HG03135 (cell line): Measurements from ENCODE around the gene TBXA2R.

Source experiments
- ATAC-seq: cut with Tn5 transposase; IDR thresholded peaks from one replicate; pipeline ENCODE4 v1.9.1; 2021; ENCODE audit warnings: mild to moderate bottlenecking, moderate library complexity; ENCODE audit not compliant: unreplicated experiment

The TBXA2R gene

DNA sequence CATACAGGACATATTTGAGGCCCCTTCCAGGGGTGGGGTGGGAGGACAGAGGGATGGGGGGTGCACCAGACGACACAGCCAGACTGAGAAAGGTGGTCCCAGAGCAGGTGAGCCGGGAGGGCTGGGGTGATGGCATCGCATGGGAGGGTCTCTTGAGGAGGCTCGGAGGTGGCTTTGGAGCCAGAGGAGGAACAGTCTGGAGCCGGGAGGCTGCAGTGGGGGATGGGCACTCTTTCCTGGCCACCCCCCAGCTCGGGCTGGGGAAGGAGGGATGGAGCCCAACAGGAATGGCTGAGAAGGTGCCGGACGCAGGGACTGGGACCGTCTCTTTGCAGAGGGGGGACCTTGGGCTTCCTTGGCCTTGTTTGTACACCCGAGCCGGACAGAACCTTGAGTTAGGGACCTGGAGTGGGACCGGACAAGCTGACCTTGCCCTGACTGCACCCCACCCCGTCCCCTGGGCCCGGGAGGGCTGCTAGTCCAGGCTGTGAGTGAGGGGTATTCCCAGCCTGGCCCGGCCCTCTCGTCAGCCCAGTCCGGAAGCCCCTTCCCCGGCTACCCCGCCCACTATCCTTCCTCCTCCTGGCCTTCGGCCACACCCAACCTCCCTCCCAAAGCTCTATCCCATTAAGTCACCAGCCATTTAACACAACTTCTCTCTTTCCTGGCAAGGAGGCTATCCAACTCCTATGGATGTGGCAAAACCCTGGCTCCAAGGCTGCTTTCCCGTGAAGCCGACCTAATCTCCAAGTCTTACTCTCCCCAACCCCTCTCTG, 816 bp upstream of the TBXA2R start:
- no peak for ATAC-seq

DNA sequence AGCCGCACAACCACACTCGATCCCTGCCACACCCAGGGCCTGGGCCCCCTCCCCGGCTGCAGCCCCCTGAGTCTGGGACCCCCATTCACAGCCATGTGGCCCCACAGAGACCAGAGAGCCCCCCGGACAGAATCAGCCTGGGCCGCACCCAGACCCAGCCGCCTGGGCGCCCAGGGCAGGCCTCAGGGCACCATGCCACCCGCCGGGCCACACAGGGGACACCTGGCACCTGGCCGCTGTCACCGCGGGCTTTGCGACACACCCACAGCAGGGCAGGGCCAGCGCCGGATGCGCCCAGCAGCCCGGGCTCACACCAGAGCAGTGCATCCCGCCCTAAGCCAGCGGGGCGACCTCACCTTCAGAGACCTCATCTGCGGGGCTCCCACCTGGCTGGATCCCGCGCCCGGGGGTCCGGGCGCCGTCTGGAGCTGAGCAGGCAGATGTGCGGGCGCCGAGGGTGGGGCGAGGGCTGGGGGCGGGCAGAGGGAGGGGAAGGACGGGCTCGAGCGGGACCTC, 443 bp downstream of the TBXA2R start:
- no peak for ATAC-seq

DNA sequence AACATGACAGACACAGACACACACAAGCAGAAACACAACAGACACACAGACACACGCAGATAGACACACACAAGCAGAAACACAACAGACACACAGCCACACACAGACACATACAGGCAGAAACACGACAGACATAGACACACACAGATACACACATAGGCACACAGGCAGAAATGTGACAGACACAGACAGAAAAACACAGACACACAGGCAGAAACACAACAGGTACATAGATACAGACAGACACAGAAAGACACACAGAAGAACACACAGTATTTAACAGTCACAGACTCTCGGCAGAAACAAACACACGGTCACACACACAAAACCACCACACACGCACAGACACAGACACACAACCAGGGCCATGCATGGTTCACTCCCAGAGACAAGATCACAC, 905 bp downstream of the TBXA2R start:
- no peak for ATAC-seq

DNA sequence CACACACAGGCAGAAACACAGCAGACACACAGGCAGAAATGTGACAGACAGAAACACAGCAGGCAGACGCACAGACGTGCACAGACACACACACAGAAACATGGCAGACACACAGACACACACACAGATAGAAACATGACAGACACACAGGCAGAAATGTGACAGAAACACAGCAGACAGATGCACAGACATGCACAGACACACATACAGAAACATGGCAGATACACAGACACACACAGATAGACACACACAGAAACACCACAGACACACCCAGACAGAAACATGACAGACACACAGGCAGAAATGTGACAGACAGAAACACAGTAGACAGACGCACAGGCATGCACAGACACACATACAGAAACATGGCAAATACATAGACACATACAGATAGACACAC, 1.3 kb downstream of the TBXA2R start:
- no peak for ATAC-seq

DNA sequence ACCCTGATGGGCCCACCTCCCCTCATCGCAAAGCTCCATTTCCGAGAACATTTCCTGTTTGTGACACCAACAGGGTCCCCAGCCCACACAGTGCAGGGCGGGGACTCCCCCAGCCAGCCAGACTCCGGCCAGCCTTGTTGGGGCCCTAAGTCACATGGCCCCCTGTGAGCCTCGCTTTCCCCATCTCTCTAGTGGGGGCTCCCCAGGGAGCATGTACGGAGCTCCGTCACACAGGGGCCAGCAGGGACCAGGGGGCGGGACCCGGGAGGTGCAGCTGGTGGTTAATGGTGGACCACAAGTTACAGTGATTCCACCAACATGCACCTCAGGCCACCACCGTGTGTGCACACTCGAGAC, 1.7 kb downstream of the TBXA2R start:
- ATAC-seq = no peak

DNA sequence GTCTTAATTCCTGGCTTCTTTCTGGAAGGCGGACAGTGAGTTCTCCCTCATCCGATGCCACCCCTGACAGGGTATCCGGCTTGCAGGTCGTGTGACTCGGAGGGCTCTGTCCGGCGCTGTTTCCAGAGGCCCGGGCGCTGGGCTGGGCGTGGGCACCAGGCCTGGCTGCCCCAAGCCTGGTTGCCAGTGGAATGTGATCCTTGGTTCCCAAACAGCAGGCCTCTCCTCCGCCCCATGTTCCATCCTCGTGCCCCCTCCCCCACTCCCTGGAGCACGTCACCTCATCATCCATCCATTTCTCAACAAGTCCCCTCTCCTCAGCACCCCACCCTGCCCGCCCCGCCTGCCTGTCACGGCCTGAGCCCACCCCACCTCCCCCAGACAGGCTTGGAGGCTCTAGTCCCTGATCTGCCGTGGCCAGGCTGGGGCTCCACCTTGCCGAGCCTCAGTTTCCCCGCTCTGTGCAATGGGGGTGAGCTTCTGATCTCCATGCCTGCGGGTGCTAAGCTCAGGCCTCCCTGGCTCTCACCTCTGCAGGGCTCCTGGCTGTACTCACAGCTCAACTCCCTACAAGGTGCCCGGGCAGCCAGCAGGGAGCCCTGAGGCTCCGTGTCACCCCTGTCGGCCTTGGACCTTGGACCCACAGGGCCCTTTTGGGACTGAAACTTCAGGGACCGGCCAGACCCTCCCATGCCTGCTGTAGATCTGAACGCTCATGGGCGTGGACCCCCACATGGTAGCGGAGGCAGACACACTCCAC, 2.3 kb downstream of the TBXA2R start:
- ATAC-seq = no peak

DNA sequence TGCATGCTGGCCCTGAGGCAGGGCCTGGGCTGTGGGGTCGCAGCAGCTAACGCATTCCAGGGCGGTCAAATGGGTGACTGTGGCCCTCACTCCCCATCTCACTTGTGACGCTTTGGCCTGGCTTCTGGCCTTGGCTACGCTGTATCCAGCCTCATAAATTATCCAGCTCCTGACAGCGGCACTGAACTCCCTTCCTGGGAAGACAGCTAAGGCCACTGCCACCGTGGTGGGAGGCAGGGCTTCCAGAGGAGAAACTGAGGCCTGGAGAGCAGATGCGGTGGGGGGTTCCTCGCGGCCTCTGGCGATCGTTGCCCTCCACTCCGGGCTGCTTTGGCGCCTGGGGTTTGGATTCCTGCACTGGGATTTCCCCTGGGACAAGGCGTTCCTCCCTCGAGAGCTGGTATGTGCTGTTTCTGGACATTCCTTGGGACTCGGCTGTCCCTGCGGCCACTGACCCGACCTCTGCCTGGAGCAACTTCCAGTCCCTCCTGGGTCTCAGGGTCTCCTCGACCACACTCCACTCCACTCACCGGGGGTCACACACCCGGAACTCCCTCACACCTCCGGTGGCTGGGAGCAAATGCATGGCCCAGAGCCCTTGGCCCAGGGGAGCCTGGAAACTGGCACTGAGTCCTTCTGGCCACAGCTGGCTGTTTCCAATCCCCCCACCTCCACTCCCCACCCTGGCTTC, 3.4 kb downstream of the TBXA2R start:
- ATAC-seq = no peak

DNA sequence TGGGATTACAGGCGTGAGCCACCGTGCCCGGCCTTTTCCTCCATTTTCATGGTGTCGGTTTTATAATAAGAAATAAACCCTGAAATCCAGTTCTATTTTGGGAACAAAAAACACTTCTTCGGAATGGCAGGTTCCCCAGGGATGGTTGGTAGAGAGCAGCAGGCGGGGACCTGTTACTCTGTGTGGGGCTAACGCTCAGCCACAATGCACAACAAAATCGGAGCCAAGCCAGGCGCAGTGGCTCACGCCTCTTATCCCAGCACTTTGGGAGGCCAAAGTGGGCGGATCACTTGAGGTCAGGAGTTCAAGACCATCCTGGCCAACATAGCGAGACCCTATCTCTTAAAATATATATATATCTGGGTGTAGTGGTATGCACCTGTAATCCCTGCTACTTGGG, 5.7 kb downstream of the TBXA2R start:
- no peak for ATAC-seq

DNA sequence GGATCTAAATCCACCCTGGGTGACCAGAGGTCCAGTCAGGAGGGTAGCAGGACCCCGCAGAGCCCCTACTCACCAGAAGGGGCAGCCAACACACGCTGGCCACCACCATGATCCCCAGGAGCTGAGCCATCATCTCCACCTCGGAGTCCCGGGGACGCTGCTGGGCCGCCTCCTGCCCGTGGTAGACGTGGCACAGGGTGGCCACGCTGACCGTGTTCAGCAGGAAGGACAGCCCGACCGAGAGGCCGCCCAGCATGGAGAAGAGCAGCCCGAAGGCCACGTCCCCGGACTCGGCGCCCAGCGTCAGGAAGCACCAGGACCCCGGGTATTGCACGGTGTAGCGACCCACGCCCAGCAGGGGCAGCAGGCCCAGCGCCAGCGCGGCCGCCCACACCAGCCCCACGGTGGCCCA, 6.9 kb downstream of the TBXA2R start:
- no peak for ATAC-seq

DNA sequence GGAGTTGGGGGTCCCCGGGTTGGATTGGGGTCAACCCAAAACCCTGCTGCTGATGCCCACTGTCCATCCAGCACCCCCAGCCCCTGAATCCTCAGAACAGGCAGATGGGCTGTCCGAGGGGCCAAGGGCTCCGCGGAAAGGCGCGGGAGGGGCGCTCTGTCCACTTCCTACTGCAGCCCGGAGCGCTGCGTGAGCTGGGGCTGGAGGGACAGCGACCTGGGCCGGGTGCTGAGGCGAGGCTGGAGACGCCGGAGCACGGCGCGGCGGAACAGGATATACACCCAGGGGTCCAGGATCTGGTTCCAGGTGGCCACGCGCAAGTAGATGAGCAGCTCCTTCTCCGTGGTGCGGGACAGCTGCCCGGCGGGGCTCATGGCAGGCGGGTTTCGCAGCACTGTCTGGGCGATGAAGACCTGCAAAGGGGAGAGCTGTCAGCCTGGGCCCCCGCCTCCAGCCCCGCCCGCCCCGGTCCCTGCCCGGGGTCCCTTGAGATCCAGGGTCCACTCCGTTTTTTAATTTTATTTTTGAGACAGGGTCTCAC, 11.1 kb downstream of the TBXA2R start:
- no peak for ATAC-seq

DNA sequence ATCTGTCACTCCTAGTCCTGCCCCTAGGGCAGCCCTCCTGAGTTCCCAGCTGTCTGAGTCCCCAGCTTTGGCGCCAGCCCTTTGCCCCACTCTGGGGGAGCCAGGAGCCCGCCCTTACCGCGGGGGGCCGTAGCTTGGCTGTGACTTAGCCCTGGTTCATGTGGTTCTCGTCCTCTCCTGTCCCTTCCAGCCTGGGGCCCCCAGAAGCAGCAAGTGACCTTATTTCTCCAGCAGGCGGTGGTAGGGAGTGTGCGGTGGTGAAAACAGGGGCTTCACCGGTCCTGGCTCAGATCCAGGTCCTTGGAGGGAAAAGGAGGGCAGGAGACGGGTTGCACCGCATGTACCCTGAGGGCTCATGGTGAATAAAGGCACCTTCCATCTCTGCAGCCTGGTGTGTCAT, 13.5 kb downstream of the TBXA2R start:
- ATAC-seq = no peak

DNA sequence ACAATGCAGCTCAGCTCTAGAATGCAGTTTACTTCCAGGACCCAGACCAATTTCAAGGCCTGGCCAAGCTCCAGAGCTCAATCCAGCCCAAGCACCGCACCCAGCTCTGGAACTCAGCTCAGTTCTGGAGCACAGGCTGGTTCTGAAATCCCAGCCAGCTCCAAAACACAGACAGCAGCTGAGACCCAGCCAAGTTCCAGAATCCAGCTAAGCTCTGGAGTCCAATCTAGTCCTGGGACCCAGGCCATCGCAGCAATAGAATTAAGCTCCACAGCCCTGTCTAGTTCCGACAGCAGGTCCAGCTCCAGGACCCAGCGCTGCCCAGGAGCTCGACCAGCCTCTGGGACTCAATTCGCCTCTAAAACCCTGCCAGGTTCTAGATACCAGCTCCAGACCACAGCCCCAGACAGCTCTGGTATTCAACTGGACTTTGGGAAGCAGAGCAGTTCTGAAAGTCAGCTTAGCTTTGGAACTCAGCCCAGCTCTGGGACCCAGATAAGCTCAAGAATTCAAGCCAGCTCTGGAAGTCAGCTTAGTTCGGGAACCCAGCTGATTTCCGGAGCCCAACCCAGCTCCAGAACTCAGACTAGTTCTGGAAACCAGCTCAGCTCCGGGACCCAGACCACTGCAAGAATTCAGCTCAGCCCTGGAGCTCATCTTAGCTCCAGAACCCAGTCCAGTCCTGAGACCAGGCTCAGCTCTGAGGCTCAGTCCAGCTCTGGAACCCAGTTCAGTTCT, 14.6 kb downstream of the TBXA2R start:
- ATAC-seq = no peak

DNA sequence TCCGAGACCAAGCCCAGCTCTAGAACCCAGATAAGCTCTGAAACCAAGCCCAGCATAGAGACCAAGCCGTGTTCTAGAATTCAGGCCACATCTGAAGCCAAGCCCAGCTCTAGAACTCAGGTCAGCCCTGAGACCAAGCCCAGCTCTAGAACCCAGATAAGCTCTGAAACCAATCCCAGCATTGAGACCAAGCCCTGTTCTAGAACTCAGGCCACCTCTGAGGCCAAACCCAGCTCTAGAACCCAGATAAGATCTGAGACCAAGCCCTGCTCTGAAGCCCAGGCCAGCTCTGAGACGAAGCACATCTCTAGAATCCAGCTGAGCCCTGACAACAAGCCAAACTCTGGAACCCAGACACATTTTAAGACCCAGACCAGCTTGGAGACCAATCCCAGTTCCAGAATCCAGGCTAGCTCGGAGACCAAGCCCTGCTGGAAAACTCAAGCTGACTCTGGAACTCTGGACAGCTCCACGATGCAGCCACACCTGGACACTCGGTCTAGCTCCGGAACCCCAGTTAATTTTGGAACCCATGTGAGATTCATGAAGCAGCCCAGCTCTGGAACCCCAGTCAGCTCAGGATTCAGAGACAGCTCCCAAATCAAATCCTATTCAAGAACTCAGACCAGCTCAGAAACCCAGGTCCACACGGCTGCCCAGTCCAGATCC, 15.6 kb downstream of the TBXA2R start:
- ATAC-seq = no peak

DNA sequence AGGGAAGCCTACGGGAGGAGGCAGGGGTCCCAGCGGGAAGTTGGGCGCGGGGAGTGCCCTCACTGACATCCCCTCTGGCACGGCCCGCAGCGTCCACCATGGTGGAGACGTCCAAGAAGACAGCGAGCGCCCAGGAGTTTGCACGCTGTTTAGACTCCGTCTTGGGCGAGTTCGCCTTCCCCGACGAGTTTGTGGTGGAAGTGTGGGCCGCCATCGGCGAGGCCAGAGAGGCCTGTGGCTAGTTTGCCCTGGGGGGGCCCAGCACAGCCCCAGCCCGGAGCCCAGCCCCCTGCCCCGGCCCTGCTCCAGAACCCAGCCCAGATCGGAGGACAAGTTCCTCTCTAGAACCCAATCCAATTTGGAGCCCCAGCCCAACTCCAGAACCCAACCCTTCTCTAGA, 16.7 kb downstream of the TBXA2R start:
- ATAC-seq = no peak

DNA sequence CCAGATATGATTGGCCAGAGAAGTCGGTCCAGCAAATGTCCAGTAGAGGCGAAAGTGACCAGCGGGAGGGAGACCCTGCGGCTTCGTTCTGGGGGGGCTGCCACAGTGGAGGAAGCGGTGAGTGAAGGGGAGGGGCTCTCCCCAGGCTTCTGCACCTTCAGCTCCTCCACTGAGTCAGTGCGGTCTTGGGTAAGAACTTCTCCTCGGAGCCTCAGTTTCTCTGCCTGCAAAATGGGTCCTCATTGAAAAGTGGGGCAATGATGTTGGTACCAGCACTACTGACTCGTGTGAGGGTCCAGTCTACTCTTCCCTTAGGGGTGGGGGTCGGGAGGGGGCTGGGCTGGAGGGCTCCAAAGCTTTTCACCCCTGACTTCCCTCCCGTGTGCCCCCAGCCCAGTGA, 17.2 kb downstream of the TBXA2R start:
- ATAC-seq = no peak

DNA sequence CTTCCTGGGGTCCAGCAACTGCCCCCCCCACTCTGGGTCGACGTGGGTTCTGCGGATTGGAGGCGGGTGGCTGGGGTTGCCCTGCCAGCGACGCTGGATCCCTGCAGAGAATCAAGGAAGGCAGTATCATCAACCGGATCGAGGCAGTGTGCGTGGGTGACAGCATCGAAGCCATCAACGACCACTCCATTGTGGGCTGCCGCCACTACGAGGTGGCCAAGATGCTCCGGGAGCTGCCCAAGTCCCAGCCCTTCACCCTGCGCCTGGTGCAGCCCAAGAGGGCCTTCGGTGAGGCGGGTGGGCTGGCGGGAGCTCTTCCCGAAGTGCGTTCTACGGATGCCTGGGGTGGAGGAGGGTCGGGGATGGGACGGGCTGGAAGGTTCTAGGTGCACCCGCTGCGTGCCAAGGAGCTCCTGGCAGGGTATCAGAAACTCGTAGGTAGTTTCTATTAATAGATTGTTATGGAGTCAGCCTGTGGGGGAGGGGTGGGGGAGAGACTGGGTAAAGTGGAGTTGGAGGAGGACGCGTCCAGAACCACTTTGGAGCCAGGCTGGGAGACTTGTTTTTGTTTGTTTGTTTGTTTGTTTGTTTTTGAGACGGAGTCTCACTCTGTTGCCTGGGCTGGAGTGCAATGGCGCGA, 19.8 kb downstream of the TBXA2R start:
- ATAC-seq = no peak

DNA sequence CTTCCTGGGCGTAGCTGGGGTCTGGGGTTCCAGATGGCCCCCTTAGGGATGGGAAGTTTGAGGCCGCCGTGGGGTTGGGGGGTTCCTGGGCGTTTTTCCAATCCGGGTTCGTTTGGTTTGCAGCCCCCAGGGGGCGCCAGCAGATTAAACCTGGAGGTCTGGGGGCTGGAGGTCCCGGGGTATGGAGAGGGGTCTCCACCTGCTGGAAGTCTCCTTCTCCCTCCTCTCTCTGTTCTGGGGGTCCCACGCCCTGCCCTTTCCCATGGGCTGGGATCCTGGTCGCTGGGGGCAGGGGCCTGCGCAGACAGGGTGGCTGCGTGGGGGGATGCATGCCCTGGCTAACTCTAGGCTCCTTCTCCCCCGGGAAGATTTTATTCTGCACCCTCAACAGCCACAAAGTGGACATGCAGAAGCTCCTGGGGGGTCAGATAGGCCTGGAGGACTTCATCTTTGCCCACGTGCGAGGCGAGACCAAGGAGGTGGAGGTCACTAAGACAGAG, 20.5 kb downstream of the TBXA2R start:
- no peak for ATAC-seq

DNA sequence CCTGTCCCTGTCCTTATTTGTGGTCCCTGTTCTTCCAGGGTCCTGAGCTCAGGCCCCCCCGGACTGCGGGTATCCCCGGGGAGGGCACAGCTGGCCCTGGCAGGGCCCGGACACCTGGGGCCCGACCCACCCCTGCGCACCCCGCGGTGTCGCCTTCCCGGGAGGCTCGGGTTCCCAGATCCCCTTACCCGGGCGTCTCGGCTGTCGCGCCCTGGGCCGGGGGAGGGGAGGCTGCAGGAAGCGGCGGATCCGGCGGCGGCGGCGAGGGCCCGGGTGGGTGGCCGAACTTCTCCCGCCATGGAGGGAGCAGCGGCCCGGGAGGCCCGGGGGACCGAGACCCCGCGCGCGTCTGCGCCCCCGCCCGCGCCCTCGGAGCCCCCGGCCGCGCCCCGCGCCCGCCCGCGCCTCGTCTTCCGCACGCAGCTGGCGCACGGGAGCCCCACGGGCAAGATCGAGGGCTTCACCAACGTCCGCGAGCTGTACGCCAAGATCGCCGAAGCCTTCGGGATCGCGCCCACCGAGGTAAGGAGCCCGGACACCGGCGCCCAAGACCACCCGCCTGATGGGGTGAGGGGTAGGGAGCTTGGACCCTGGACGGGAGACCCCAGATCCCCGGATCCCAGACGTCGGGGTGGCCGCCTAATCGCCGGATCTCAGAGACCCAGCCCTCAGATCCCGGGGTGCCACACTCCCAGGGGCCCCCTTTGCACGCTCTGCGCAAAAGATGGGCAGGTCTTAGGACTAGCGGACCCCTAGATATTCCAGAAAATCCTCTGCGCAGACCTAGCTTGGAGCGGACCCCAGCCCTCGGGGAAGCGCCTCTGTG, 21.2 kb downstream of the TBXA2R start, which contains the start of gene GIPC3:
GIPC3 (plus strand) TSS at position 178 of the 826 bp plus-strand sequence; CDS start at position 298, 120 bp downstream.
- no peak for ATAC-seq
